K562 (cell line): ENCODE data around the gene UNC119B. TPM values are rescaled to one million over a fixed set of nuclear protein-coding genes. Genes with fewer than 3 reads are reported as not detected.

Experiments used
- ATAC-seq: fragments of 200-7000 bp; cut with Tn5 transposase; 3 replicates; pipeline ENCODE4 v1.9.1; 2020; ENCODE audit warnings: moderate library complexity
- BruUV-seq: library from RNA; stranded (reverse); fragments of 400-500 nt; replicated peaks from 2 replicates; lab custom pipeline; 2021; lab: Mats Ljungman, UMichigan
- CTCF ChIA-PET: fragments of 300-600 bp; formaldehyde crosslinking; extraction: SDS; loops from one replicate; lab custom pipeline; 2021; ENCODE audit warnings: low intra/inter-chr PET ratio; lab: Yijun Ruan, JAX
- POLR2A ChIA-PET: fragments of 300-600, 350-650 bp; sonication (Branson Sonifier 250); formaldehyde crosslinking; extraction: SDS; loops from one replicate; lab custom pipeline; 2021; ENCODE audit warnings: antibody characterized with exemption, inconsistent platforms; lab: Yijun Ruan, JAX
- DNase-seq, 4 experiments: peaks; one replicate each; pipeline versions ENCODE4 v3.0.0 to v3.0.0-alpha.2; 2011 to 2018; ENCODE audit warnings: low spot score in 3 of 4, mixed read lengths in 3 of 4; ENCODE audit errors: extremely low read depth in 1 of 4
- FAIRE-seq: peaks from 2 replicates; lab custom pipeline; 2011; peaks lifted over from hg19 to GRCh38; lab: Jason Lieb, UNC
- H2AFZ ChIP-seq: 2 replicates; pipeline ENCODE4 v1.6.0; 2011; ENCODE audit warnings: low read depth, low read length, control low read depth, inconsistent platforms
- H3K27ac ChIP-seq: fragments of 200-600 bp; 3 replicates; pipeline ENCODE4 v1.8.0; 2011; ENCODE audit warnings: low read depth, mild to moderate bottlenecking, control low read depth, inconsistent platforms, low read length, moderate library complexity, mixed read lengths; ENCODE audit errors: extremely low read depth
- H3K27me3 ChIP-seq, 2 experiments: fragments of 300-600 bp in 1 of 2; 2 replicates in 1 of 2; 3 replicates in 1 of 2; pipeline versions ENCODE4 v1.6.0 to v1.8.0; 2011; ENCODE audit warnings: inconsistent platforms in 2 of 2, low read length in 2 of 2, mild to moderate bottlenecking in 1 of 2, mixed read lengths in 1 of 2, moderate library complexity in 1 of 2; ENCODE audit not compliant: control insufficient read depth in 2 of 2, insufficient read depth in 2 of 2
- H3K36me3 ChIP-seq: fragments of 300-600 bp; 3 replicates; pipeline ENCODE4 v1.8.0; 2011; ENCODE audit warnings: mild to moderate bottlenecking, low read length, inconsistent platforms; ENCODE audit not compliant: control insufficient read depth, insufficient read depth
- H3K4me1 ChIP-seq, 2 experiments: fragments of 200-600 bp in 1 of 2; replicated peaks in 1 of 2; 2 replicates in 1 of 2; 3 replicates in 1 of 2; pipeline versions ENCODE4 v1.5.1 to v1.8.0; 2011; ENCODE audit warnings: inconsistent platforms in 2 of 2, low read length in 2 of 2, mild to moderate bottlenecking in 1 of 2, mixed read lengths in 1 of 2, moderate library complexity in 1 of 2; ENCODE audit not compliant: control insufficient read depth in 2 of 2, insufficient read depth in 2 of 2
- H3K4me2 ChIP-seq: 2 replicates; pipeline ENCODE4 v1.6.1; 2011; ENCODE audit warnings: low read length, control low read depth, inconsistent platforms, mixed read lengths; ENCODE audit not compliant: insufficient read depth
- H3K4me3 ChIP-seq: fragments of 200-600 bp; sonication (generic), shearing (Covaris generic); 2 replicates; pipeline ENCODE4 v1.5.1; 2016; ENCODE audit warnings: control low read depth, inconsistent platforms
- H3K79me2 ChIP-seq: fragments of 200-600 bp; 3 replicates; pipeline ENCODE4 v1.8.0; 2011; ENCODE audit warnings: low read length, inconsistent platforms; ENCODE audit not compliant: control insufficient read depth, insufficient read depth
- H3K9ac ChIP-seq, 2 experiments: 2 replicates each; pipeline versions ENCODE4 v1.6.0 to v1.6.1; 2011; ENCODE audit warnings: low read depth in 2 of 2, low read length in 2 of 2, control low read depth in 1 of 2, inconsistent platforms in 1 of 2, mild to moderate bottlenecking in 1 of 2, mixed read lengths in 1 of 2; ENCODE audit not compliant: insufficient read depth in 1 of 2
- H3K9me1 ChIP-seq: one replicate; pipeline ENCODE4 v1.6.0; 2011; ENCODE audit warnings: inconsistent platforms, mild to moderate bottlenecking, low read length, moderate library complexity; ENCODE audit not compliant: control insufficient read depth, insufficient read depth
- H3K9me3 ChIP-seq: replicated peaks from 2 replicates; pipeline ENCODE4 v1.5.1; 2011; ENCODE audit warnings: low read depth, low read length, inconsistent platforms; ENCODE audit not compliant: control insufficient read depth, insufficient read depth
- H4K20me1 ChIP-seq: replicated peaks from 2 replicates; pipeline ENCODE4 v1.6.1; 2011; ENCODE audit warnings: low read length, inconsistent platforms, mixed read lengths; ENCODE audit not compliant: control insufficient read depth, insufficient read depth
- ASH1L ChIP-seq: fragments of 450-650 bp; IDR thresholded peaks from 2 replicates; pipeline ENCODE4 v1.6.1; 2018; ENCODE audit warnings: borderline replicate concordance, mild to moderate bottlenecking, low read depth; ENCODE audit not compliant: partially characterized antibody
- BCOR ChIP-seq: fragments of 450-650 bp; IDR thresholded peaks from 2 replicates; pipeline ENCODE4 v1.6.1; 2016
- CC2D1A ChIP-seq: fragments of 450-650 bp; IDR thresholded peaks from 2 replicates; pipeline ENCODE4 v1.6.1; 2017; ENCODE audit warnings: mild to moderate bottlenecking
- RBM25 ChIP-seq: fragments of 200-400 bp; formaldehyde crosslinking; IDR thresholded peaks from 2 replicates; pipeline ENCODE4 v1.6.1; 2018; ENCODE audit warnings: low read length, low read depth, moderate library complexity; ENCODE audit not compliant: severe bottlenecking
- SAFB2 ChIP-seq: fragments of 200-400 bp; formaldehyde crosslinking; IDR thresholded peaks from 2 replicates; pipeline ENCODE4 v1.6.1; 2018; ENCODE audit warnings: borderline replicate concordance, low read length, low read depth, moderate library complexity; ENCODE audit not compliant: severe bottlenecking
- SIRT6 ChIP-seq: IDR thresholded peaks from one replicate; pipeline ENCODE4 v1.6.1; 2012; ENCODE audit warnings: low read depth, mild to moderate bottlenecking, control low read depth, inconsistent platforms, low read length, moderate library complexity
- TOE1 ChIP-seq, 2 experiments: fragments of 450-650 bp in 1 of 2; sonication (generic) in 1 of 2; formaldehyde crosslinking in 1 of 2; IDR thresholded peaks; 2 replicates each; pipeline versions ENCODE4 v1.7.1 to v1.8.0; 2016 to 2022; ENCODE audit warnings: borderline replicate concordance in 2 of 2, mild to moderate bottlenecking in 2 of 2, antibody characterized with exemption in 1 of 2, inconsistent platforms in 1 of 2, low read depth in 1 of 2, missing genetic modification reagents in 1 of 2, moderate library complexity in 1 of 2
- ZNF133 ChIP-seq: fragments of 250-450 bp; sonication (Bioruptor Pico); IDR thresholded peaks from 2 replicates; pipeline ENCODE4 v1.4.0; 2020; ENCODE audit warnings: mild to moderate bottlenecking
- WGBS: fragments of 100-300 bp; shearing (Covaris generic); methylation state at CpG from one replicate; pipeline ENCODE4 v1.1.6; 2016; ENCODE audit warnings: low coverage, mixed read lengths; ENCODE audit not compliant: insufficient coverage; ENCODE audit errors: missing lambda C conversion rate; 5-methylcytosine and 5-hydroxymethylcytosine counted together
- in situ Hi-C: fragments of 300-500 bp; cut with MboI; formaldehyde crosslinking; loops from 4 replicates; pipeline ENCODE4 v1.15.0; 2018; ENCODE audit warnings: inconsistent platforms, mixed read lengths
- intact Hi-C: fragments of 100-400 bp; cut with micrococcal nuclease; formaldehyde crosslinking; loops from 2 replicates; pipeline ENCODE4 v1.14.2; 2022
- polyA plus RNA-seq, 8 experiments: library from polyadenylated mRNA; depleted of rRNA in 4 of 8; stranded (reverse) in 5 of 8; unstranded in 3 of 8; fragments of >200 nt; fragmentation: Nextera tagmentation in 2 of 8; fragmentation: Illumina TruSeq in 1 of 8; extraction: Ambion mirVana in 2 of 8; extraction: Trizol in 1 of 8; gene quantifications; 2 replicates each; pipeline versions ENCODE4 v1.2.1 to v1.2.3, GENCODE V29; 2011 to 2014; ENCODE audit warnings: inconsistent platforms in 1 of 8, missing spikeins in 1 of 8
- total RNA-seq, 7 experiments: library from RNA; depleted of rRNA in 6 of 7; stranded (reverse); fragments of >200 nt in 6 of 7; fragmentation: Illumina TruSeq in 2 of 7; extraction: Trizol in 2 of 7; gene quantifications; 2 replicates each; pipeline versions ENCODE4 v1.2.1 to v1.2.3, GENCODE V29; 2011 to 2021; ENCODE audit warnings: low replicate concordance in 1 of 7

Gene UNC119B
- total and polyA plus RNA-seq, 9 of the 15 experiments (the other 6 are each of a cell fraction or from before 2014, with no cell fraction given): 4.0 to 34.5 (median 15.1) TPM

GRCh38 chr12:120764816-120765215 is 54.6 kb downstream of the UNC119B start:
- intact Hi-C loops: no loop called here
- ChIA-PET POLR2A (interaction anchor here (0.5 to 1.1 kb wide), 3 partner anchors 8 to 116 kb away, joined by 3 to 5 read pairs (median 3); no protein-coding TSS in a partner anchor), CTCF (no interaction called here)
- FAIRE-seq: no peak
- H3K9ac ChIP-seq: no peak overlapping the region
- H3K4me1 ChIP-seq: no peaks in the 10 kb centered on the region
- H3K79me2 ChIP-seq: no peaks in the 10 kb centered on the region
- no TSS peak for BruUV-seq
- TF ChIP-seq SIRT6 (no peak), ZNF133 (CRISPR knock-in tag) (no peak), TOE1 (IDR thresholded peaks at IDR 0.05; ENCODE audit: borderline replicate concordance) (no peak), TOE1 (CRISPR knock-in tag; IDR thresholded peaks at IDR 0.05; ENCODE audit: borderline replicate concordance, low read depth) (no peak), SAFB2 (no peak), ASH1L (no peak)
- TF ChIP-seq, all 486 proteins: peak for 0
- no peak for ATAC-seq
- no peak overlapping the region for H3K4me3 ChIP-seq
- H3K9me1 ChIP-seq: no peaks in the 10 kb centered on the region
- H3K4me2 ChIP-seq: no peak overlapping the region
- H3K27ac ChIP-seq: no peak overlapping the region
- WGBS: 93% methylated on average over 9 of the region's 9 CpGs
- peaks cover 54% of the 10 kb centered on the region for H3K36me3 ChIP-seq
- H4K20me1 ChIP-seq: no peaks in the 10 kb centered on the region
- no peak overlapping the region for H2AFZ ChIP-seq
- H3K27me3 ChIP-seq: no peaks in the 10 kb centered on the region
- DNase-seq: no peak
- in situ Hi-C loops: no loop called here
- no peaks in the 10 kb centered on the region for H3K9me3 ChIP-seq

GRCh38 chr12:120766566-120766965 is 56.3 kb downstream of the UNC119B start:
- H3K9me1 ChIP-seq: no peaks in the 10 kb centered on the region
- H3K9me3 ChIP-seq: no peaks in the 10 kb centered on the region
- CTCF ChIA-PET: no interaction called here
- H3K4me2 ChIP-seq: no peak overlapping the region
- 88% methylated on average over 5 of the region's 5 CpGs for WGBS
- H2AFZ ChIP-seq: no peak overlapping the region
- no peaks in the 10 kb centered on the region for H4K20me1 ChIP-seq
- no peak overlapping the region for H3K9ac ChIP-seq
- TF ChIP-seq BCOR (0 out of 2 replicates have a peak, but pooled peaks have one; percentile 18), CC2D1A (no peak), RBM25 (peak; percentile 61)
- TF ChIP-seq, all 486 proteins: peak for 2
- ATAC-seq (no peak), FAIRE-seq (no peak), DNase-seq (no peak)
- peaks cover 52% of the 10 kb centered on the region for H3K36me3 ChIP-seq
- H3K4me3 ChIP-seq: no peak overlapping the region
- H3K27ac ChIP-seq: no peak overlapping the region
- no peaks in the 10 kb centered on the region for H3K79me2 ChIP-seq
- no peaks in the 10 kb centered on the region for H3K27me3 ChIP-seq
- peaks cover 0 to 5% of the 10 kb centered on the region in 2 experiments; a peak in 2 of 5 replicates for H3K4me1 ChIP-seq
- intact Hi-C loops: no loop called here
- no TSS peak for BruUV-seq
- in situ Hi-C loops: no loop called here
- POLR2A ChIA-PET: no interaction called here
